A673 (cell line): ENCODE data around the gene ZMYND8.

Experiments used
- CTCF ChIP-seq: fragments of 300-800, 200-600 bp; sonication (generic); conservative IDR thresholded peaks from 2 replicates; pipeline ENCODE4 v1.5.1; 2017; ENCODE audit warnings: low read depth, mild to moderate bottlenecking, antibody characterized with exemption, low read length, moderate library complexity, mixed read lengths
- EZH2 ChIP-seq: fragments of 200-600 bp; sonication (generic); IDR thresholded peaks from 2 replicates; pipeline ENCODE4 v1.6.1; 2017; ENCODE audit warnings: borderline replicate concordance, low read depth, mild to moderate bottlenecking, mixed read lengths, antibody characterized with exemption, low read length; ENCODE audit not compliant: poor library complexity, severe bottlenecking

- no peak for TF ChIP-seq CTCF
- TF ChIP-seq EZH2 = no peak
These were observed 196.3 kb downstream of the ZMYND8 start for GRCh38 chr20:47160240-47160639.
